GM12874 (cell line): ENCODE measurements around the gene AMZ1.

Experiments
- CTCF ChIP-seq: IDR thresholded peaks from 2 replicates; pipeline ENCODE4 v1.5.1; 2011; ENCODE audit warnings: low read depth, mild to moderate bottlenecking, control low read depth, low read length, moderate library complexity; ENCODE audit not compliant: insufficient read depth

AMZ1 gene

GRCh38 chr7:2663960-2664359, 24.0 kb upstream of the AMZ1 start:
- no peak for TF ChIP-seq CTCF

- TF ChIP-seq CTCF = no peak
Measured at GRCh38 chr7:2665359-2665791, 22.6 kb upstream of the AMZ1 start.

GRCh38 chr7:2666155-2666554, 21.8 kb upstream of the AMZ1 start:
- TF ChIP-seq CTCF = no peak

DNA sequence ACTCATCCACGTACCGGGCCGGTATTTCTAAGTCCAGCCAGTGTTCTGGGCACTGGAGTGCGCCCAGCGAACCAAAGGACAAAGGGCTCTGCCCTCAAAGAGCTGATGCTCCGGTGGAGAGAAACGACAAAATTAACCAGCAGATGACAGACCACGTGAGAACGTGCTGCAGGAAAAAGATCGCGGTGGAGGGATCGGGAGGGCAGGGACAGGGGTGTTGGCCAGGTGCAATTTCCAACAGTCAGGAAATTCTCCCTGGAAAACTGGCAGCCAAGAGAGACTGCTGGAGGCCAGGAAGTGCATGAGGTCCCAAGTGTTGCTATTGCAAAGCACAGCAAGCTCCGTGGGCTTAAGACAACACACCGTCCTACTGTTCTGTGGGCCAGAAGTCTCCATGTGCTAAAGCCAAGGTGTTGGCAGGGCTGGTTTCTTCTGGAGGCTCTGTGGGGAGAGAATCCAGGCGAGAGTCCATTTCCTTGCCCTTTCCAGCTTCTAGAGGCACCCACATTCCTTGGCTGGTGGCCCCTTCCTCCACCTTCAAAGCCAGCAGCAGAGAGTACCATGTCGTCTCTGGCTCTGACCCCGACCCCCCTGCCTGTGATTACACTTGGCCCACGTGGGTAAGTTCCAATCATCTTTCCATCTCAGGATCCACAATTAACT, 21.3 kb upstream of the AMZ1 start:
- TF ChIP-seq CTCF = no peak

DNA sequence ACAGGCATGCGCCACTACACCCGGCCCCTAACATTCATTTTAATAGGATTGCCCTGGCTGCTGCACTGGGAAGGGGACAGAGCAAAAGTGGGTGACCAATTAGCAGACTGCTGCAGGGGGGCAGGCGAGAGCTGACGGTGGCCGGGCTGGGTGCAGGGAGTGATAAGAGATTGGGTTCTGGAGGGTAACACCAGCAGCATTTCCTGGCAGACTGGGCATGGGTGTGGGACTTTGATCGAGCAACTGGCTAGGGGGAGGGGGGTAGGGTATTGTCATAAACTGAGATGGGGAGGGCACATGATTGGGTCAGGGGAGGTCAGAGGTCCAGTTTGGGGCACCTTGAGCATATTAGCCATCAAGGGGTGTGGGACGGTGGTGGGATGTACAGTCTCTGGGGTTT, 20.2 kb upstream of the AMZ1 start:
- no peak for TF ChIP-seq CTCF

GRCh38 chr7:2668401-2668800, 19.6 kb upstream of the AMZ1 start:
- no peak for TF ChIP-seq CTCF

DNA sequence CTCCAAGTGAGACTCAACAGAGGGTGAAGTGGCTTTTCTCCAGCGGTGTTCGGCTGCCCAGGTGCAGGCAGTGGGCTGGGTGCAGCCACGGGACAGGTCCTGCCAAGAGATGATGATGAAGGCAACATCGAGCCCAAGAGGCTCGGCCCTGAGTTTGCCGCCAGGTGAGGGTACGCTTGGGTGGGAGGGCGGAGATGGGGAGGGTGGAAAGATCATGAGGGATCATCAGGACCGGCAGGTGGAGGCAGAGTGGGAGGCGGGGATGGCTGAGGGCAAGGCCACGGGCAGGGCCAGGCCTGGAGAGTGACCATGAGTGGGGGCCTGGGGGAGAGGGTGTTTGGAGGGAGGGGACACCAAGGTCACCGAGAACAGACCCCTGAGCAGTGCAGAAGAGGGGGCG, 17.8 kb upstream of the AMZ1 start:
- no peak for TF ChIP-seq CTCF
